Small intestine (tissue), 7 donors: ENCODE measurements around the gene KIAA1549. TPM values are rescaled to one million over a fixed set of nuclear protein-coding genes. Genes with fewer than 3 reads are reported as not detected.
"Not testable (repeated sequence)": the region's sequence is repeated elsewhere in the genome, so short reads cannot be mapped to it uniquely, and the experiment has no call there.

Source experiments
- DNase-seq, 2 donors: peaks; one replicate each; pipeline versions ENCODE4 v3.0.0 to v3.0.0-alpha.2; 2013
- FAIRE-seq: peaks from 2 replicates; lab custom pipeline; 2012; peaks lifted over from hg19 to GRCh38; lab: Jason Lieb, UNC
- H3K27ac ChIP-seq, 3 donors: one replicate each; pipeline ENCODE4 v1.5.1; 2013; ENCODE audit warnings: low read length in 2 of 3, mild to moderate bottlenecking in 2 of 3, control low read depth in 1 of 3, inconsistent platforms in 1 of 3, low read depth in 1 of 3, moderate library complexity in 1 of 3
- H3K27me3 ChIP-seq, 3 donors: one replicate each; pipeline ENCODE4 v1.6.1; 2013; ENCODE audit warnings: low read length in 3 of 3, inconsistent platforms in 1 of 3; ENCODE audit not compliant: control insufficient read depth in 3 of 3, insufficient read depth in 3 of 3
- H3K36me3 ChIP-seq, 3 donors: one replicate each; pipeline ENCODE4 v1.6.1; 2013; ENCODE audit warnings: low read length in 3 of 3, inconsistent platforms in 1 of 3, low read depth in 1 of 3, mild to moderate bottlenecking in 1 of 3, moderate library complexity in 1 of 3; ENCODE audit not compliant: control insufficient read depth in 3 of 3, insufficient read depth in 2 of 3
- H3K4me1 ChIP-seq, 3 donors: one replicate each; pipeline ENCODE4 v1.6.1; 2013; ENCODE audit warnings: low read length in 2 of 3, inconsistent platforms in 1 of 3, low read depth in 1 of 3, mild to moderate bottlenecking in 1 of 3, moderate library complexity in 1 of 3; ENCODE audit not compliant: control insufficient read depth in 3 of 3, insufficient read depth in 2 of 3
- H3K4me3 ChIP-seq, 3 donors: one replicate each; pipeline ENCODE4 v1.5.1; 2013; ENCODE audit warnings: low read length in 3 of 3, control low read depth in 1 of 3, inconsistent platforms in 1 of 3, low read depth in 1 of 3, mild to moderate bottlenecking in 1 of 3, moderate library complexity in 1 of 3
- H3K9me3 ChIP-seq, 2 donors: one replicate each; pipeline ENCODE4 v1.6.1; 2013; ENCODE audit warnings: low read depth in 1 of 2, low read length in 1 of 2; ENCODE audit not compliant: control insufficient read depth in 2 of 2, insufficient read depth in 1 of 2
- WGBS, 3 donors: extraction: QIAGEN DNeasy Blood & Tissue Kit; methylation state at CpG; one replicate each; pipeline ENCODE4 v1.1.7; 2013; 5-methylcytosine and 5-hydroxymethylcytosine counted together
- polyA plus RNA-seq, 4 donors: library from polyadenylated mRNA; stranded (reverse) in 3 of 4; unstranded in 1 of 4; fragments of 200-250 nt in 3 of 4; fragments of 120-200 nt in 1 of 4; gene quantifications; one replicate each; pipeline versions ENCODE4 v1.2.1 to v1.2.3, GENCODE V29; 2013
- donor health status: healthy with polysubstance abuse.
- donor health status: control.
- donor health status: control.
- donor health status: Bipolar disorder and iron deficiency.
- donor health status: healthy.

Gene KIAA1549
- polyA plus RNA-seq, 4 donors = under 0.01 to 2.7 (median 1.2) TPM

DNA sequence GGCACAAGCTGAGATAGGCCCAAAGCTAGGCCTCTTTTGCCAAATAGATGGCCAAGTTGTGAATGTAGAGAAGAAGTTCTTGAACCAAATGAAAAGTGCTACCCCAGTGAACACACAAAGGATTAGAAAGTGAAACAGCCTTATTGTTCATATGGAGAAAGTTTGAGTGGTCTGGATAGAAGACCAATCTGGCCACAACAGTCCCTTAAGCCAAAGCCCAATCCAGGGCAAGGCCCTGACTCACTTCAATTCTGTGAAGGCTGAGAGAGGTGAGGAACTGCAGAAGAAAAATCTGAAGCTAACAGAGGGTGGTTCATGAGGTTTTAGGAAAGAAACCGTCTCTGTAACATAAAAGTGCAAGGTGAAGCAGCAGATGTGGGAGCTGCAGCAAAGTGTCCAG is 164.5 kb downstream of the KIAA1549 start:
- FAIRE-seq = no peak
- Histone ChIP-seq H3K27ac (no peak overlapping the region), H3K27me3 (no peaks in the 10 kb centered on the region), H3K4me1 (no peaks in the 10 kb centered on the region), H3K4me3 (no peak overlapping the region), H3K36me3 (no peaks in the 10 kb centered on the region), H3K9me3 (no peaks in the 10 kb centered on the region)
- DNase-seq = no peak
- WGBS, 3 donors = 80 to 88% (median 83%) methylated on average over 1 of the region's 1 CpG

DNA sequence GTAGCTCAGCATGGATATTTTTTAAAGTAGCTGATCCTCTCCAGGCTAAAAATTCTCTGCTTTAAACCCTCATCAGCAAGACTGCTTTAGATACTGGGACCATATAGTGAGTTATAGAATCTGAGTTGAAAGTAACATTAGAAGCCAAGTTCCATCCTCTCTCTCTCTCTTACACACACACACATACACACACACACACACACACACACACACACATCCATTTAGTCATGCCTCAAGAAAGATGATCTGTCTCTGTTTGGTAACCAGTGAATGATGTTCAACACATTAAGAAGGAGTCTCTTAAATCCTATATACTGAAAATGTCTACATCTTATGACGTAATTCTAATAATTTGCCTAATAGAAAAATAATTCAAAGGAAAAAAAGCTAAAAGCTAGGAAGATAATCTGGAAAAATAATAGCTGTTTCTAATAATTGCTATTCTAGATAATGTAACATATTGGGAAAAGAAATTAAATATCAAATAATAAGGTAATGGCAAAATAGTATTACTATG is 166.3 kb downstream of the KIAA1549 start:
- H3K36me3 ChIP-seq = no peaks in the 10 kb centered on the region
- DNase-seq = no peak
- no peaks in the 10 kb centered on the region for H3K4me1 ChIP-seq
- WGBS, 3 donors = 78 to 93% (median 90%) methylated on average over 1 of the region's 1 CpG
- FAIRE-seq = no peak
- no peaks in the 10 kb centered on the region for H3K27me3 ChIP-seq
- no peak overlapping the region for H3K27ac ChIP-seq
- H3K9me3 ChIP-seq = no peaks in the 10 kb centered on the region
- H3K4me3 ChIP-seq = no peak overlapping the region

DNA sequence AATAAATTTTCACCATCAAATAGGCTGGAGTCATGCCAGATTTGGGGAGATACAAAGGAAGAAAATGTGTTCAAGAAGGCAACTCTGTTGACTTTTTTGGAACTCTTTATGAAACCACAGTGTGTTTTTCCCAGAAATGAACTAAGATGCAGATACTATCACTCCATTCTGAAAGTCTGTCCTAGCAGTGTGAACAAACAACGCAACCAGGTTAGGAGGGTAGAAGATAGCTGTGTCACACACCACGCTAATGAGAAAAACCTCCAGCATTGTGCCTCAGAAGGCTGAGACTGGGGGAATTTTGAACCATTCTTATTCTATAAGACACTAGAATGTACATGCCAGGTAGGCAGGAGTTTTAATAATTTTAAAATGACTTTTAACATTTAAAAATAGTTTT is 167.2 kb downstream of the KIAA1549 start:
- H3K36me3 ChIP-seq = no peaks in the 10 kb centered on the region

DNA sequence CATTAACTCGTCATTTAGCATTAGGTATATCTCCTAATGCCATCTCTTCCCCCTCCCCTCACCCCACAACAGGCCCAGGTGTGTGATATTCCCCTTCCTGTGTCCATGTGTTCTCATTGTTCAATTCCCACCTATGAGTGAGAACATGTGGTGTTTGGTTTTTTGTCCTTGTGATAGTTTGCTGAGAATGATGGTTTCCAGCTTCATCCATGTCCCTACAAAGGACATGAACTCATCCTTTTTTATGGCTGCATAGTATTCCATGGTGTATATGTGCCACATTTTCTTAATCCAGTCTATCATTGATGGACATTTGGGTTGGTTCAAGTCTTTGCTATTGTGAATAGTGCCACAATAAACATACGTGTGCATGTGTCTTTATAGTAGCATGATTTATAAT is 169.9 kb downstream of the KIAA1549 start:
- WGBS, 3 donors = 80 to 95% (median 87%) methylated on average over 1 to 2 of the region's 2 CpGs
- not testable (repeated sequence) for FAIRE-seq, DNase-seq

More for the DNA sequence above, 167.2 kb downstream of the KIAA1549 start:
- WGBS, 3 donors = 64 to 92% (median 76%) methylated on average over 2 of the region's 2 CpGs
- DNase-seq = no peak
- no peak overlapping the region for H3K27ac ChIP-seq
- no peak for FAIRE-seq
- H3K4me1 ChIP-seq = no peaks in the 10 kb centered on the region
- no peak overlapping the region for H3K4me3 ChIP-seq
- no peaks in the 10 kb centered on the region for H3K27me3 ChIP-seq
- no peaks in the 10 kb centered on the region for H3K9me3 ChIP-seq

DNA sequence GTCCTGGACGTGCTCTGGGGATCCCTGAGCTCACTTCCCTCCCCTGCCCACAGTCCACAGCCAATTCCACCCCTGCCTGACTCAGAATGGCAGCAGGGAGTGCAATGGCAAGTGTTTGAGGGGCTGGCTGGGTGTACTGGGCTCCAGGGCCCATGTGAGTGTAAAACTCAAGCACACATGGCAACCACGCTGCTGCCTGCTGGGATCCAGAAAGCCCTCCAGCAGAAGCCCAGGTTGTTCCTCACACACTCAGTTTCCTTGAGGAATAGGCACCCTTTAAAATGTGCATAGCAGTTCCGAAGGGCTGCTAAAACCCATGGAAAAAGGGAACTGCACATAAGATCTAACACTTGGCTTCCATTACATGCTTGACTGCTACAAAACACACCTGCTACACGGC is 171.8 kb downstream of the KIAA1549 start:
- Histone ChIP-seq H3K36me3 (no peaks in the 10 kb centered on the region), H3K9me3 (peaks cover 0 to 3% of the 10 kb centered on the region in 2 donors), H3K4me3 (no peak overlapping the region), H3K27me3 (no peaks in the 10 kb centered on the region), H3K4me1 (no peaks in the 10 kb centered on the region), H3K27ac (no peak overlapping the region)
- DNase-seq (no peak), FAIRE-seq (no peak)
- 78 to 85% (median 80%) methylated on average over 4 of the region's 4 CpGs for WGBS, 3 donors

More for the DNA sequence above, 169.9 kb downstream of the KIAA1549 start:
- not testable (repeated sequence) for H3K27ac ChIP-seq, H3K9me3 ChIP-seq, H3K36me3 ChIP-seq, H3K27me3 ChIP-seq, H3K4me3 ChIP-seq, H3K4me1 ChIP-seq

DNA sequence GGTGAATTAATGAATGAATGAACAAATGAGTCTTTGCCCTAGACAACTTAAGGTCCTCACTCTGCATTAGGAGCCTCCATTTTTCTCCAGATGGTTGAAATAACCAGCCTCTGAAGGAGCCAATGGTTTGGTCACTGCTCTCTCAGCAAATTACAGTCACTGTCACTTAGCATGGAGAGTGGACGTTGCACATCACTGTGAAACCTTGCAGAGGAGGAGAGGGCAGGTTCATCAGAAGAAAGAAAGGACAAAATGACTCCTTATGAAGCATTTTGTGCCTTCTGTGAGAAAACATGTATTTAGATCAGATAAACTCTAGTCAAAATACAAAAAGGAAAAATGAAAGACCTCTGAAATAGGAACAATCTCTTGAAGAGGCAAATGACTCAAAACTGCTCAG is 176.6 kb downstream of the KIAA1549 start:
- no peak for FAIRE-seq
- 63 to 84% (median 81%) methylated on average over 1 of the region's 1 CpG for WGBS, 3 donors

DNA sequence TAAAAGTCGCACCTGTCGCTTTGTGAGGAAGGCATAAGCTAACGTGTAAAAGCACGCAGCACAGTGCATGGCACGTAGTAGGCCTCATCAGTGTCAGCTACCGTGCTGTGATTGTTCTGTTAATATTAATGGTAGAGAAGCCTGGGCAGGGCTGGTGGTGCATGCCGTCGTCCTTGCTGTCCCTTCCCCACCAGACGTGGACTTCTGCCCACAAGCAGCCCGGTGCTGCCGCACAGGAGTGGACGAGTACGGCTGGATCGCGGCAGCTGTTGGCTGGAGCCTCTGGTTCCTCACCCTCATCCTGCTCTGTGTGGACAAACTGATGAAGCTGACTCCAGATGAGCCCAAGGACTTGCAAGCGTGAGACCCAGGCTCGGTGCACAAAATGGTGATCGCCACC is 178.5 kb downstream of the KIAA1549 start:
- WGBS, 3 donors = 94 to 97% (median 94%) methylated on average over 18 of the region's 18 CpGs

More for the DNA sequence above, 176.6 kb downstream of the KIAA1549 start:
- Histone ChIP-seq H3K27me3 (peaks cover 0 to 2% (median 0%) of the 10 kb centered on the region in 3 donors), H3K4me1 (peaks cover 0 to 5% (median 0%) of the 10 kb centered on the region in 3 donors), H3K9me3 (peaks cover 0 to 3% of the 10 kb centered on the region in 2 donors), H3K4me3 (no peak overlapping the region), H3K27ac (no peak overlapping the region), H3K36me3 (no peaks in the 10 kb centered on the region)
- no peak for DNase-seq

DNA sequence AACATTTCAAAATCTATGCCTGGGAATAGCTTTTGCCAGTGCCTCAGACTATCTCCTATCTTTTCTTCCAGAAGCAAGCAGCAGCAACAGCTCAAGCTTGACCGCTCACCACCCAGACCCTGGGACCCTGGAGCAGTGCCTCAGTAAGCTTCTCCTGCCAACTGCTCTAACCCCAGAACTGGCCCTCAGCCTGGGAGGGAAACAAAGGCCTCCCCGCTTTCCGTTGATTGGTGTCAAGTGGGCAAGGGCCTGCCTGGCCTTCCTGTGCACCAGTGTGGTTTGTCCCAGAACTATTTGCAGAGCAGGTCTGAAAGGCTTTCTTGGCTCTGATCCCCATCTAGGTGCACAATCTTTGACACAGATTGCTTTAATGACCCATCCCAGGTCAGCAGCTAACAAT is 179.9 kb downstream of the KIAA1549 start:
- Histone ChIP-seq H3K36me3 (no peaks in the 10 kb centered on the region), H3K4me1 (peaks cover 0 to 5% (median 0%) of the 10 kb centered on the region in 3 donors), H3K4me3 (no peak overlapping the region), H3K27ac (no peak overlapping the region), H3K27me3 (peaks cover 0 to 2% (median 0%) of the 10 kb centered on the region in 3 donors), H3K9me3 (no peaks in the 10 kb centered on the region)
- FAIRE-seq (no peak), DNase-seq (peak in 1 of 2 donors; percentile 21)
- WGBS, 3 donors = 89 to 97% (median 95%) methylated on average over 3 of the region's 3 CpGs

More for the DNA sequence above, 178.5 kb downstream of the KIAA1549 start:
- peaks cover 0 to 5% (median 0%) of the 10 kb centered on the region in 3 donors for H3K4me1 ChIP-seq
- FAIRE-seq (no peak), DNase-seq (no peak)
- peaks cover 0 to 1% of the 10 kb centered on the region in 2 donors for H3K9me3 ChIP-seq
- H3K27ac ChIP-seq = no peak overlapping the region
- peaks cover 0 to 2% (median 0%) of the 10 kb centered on the region in 3 donors for H3K27me3 ChIP-seq
- H3K4me3 ChIP-seq = no peak overlapping the region
- no peaks in the 10 kb centered on the region for H3K36me3 ChIP-seq
